Measurements from ENCODE around the gene C11orf86. TPM values are rescaled to one million over a fixed set of nuclear protein-coding genes. Genes with fewer than 3 reads are reported as not detected.

The C11orf86 gene
- total and polyA plus RNA-seq, 3 donors from 2014 or later = 0.25 TPM; not detected in 2

GRCh38 chr11:66950112-66950535 lies 25.0 kb upstream of the C11orf86 start:
- 66 to 73% methylated on average over 7 to 8 of the region's 8 CpGs for WGBS, 2 donors

DNA sequence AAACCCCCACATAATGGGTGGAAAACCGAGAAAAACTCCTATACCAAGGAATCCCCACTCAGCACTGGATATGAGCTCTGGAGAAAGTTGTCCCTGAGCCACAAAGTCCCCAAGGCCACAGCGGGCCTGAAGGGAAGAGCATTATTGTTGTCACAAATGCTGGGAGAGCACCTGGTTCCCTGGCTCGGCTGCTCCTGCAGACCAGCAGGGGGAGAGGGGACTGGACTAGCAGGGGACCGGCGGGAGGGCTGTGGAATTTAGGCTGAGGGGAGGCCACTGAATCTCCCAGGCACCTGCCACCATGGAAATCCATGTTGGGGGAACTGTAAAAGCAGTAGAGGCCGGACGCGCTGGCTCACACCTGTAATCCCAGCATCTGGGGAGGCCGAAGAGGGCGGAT lies 24.0 kb upstream of the C11orf86 start:
- TF ChIP-seq POLR2A (IDR thresholded peaks at IDR 0.05) (no peak), CTCF (IDR thresholded peaks at IDR 0.05) (no peak)
- intact Hi-C loops (cut with DNase I; ENCODE audit: low total_unique reads) = no loop called here
- no peaks in the 10 kb centered on the region for H3K36me3 ChIP-seq (ENCODE audit: low read depth, missing control alignments)
- H3K4me1 ChIP-seq = no peaks in the 10 kb centered on the region
- no peaks in the 10 kb centered on the region for H3K27me3 ChIP-seq
- H3K4me3 ChIP-seq = no peak overlapping the region
- 94% methylated on average over 10 of the region's 10 CpGs for WGBS, 2 donors
- no peak overlapping the region for H3K27ac ChIP-seq
- no peaks in the 10 kb centered on the region for H3K9me3 ChIP-seq
- no peak for DNase-seq

More at GRCh38 chr11:66950112-66950535, 25.0 kb upstream of the C11orf86 start:
- TF ChIP-seq CTCF (IDR thresholded peaks at IDR 0.05) (no peak), POLR2A (IDR thresholded peaks at IDR 0.05) (no peak)
- no peaks in the 10 kb centered on the region for H3K27me3 ChIP-seq
- no peak overlapping the region for H3K27ac ChIP-seq
- H3K9me3 ChIP-seq = no peaks in the 10 kb centered on the region
- H3K4me1 ChIP-seq = no peaks in the 10 kb centered on the region
- no peaks in the 10 kb centered on the region for H3K36me3 ChIP-seq (ENCODE audit: low read depth, missing control alignments)
- no peak for DNase-seq
- no peak overlapping the region for H3K4me3 ChIP-seq
- intact Hi-C loops (cut with DNase I; ENCODE audit: low total_unique reads) = no loop called here

- peaks cover 2% of the 10 kb centered on the region for H3K4me1 ChIP-seq
- no peak overlapping the region for H3K27ac ChIP-seq
- no peaks in the 10 kb centered on the region for H3K36me3 ChIP-seq (ENCODE audit: low read depth, missing control alignments)
- H3K4me3 ChIP-seq = no peak overlapping the region
- intact Hi-C loops (cut with DNase I; ENCODE audit: low total_unique reads) = no loop called here
- TF ChIP-seq POLR2A (IDR thresholded peaks at IDR 0.05) = no peak
- no peak for TF ChIP-seq CTCF (IDR thresholded peaks at IDR 0.05)
- H3K27me3 ChIP-seq = no peaks in the 10 kb centered on the region
- no peaks in the 10 kb centered on the region for H3K9me3 ChIP-seq
- DNase-seq = no peak
- WGBS, 2 donors = 70 to 77% methylated on average over 7 of the region's 7 CpGs
These were observed 23.2 kb upstream of the C11orf86 start for GRCh38 chr11:66951927-66952337.

DNA sequence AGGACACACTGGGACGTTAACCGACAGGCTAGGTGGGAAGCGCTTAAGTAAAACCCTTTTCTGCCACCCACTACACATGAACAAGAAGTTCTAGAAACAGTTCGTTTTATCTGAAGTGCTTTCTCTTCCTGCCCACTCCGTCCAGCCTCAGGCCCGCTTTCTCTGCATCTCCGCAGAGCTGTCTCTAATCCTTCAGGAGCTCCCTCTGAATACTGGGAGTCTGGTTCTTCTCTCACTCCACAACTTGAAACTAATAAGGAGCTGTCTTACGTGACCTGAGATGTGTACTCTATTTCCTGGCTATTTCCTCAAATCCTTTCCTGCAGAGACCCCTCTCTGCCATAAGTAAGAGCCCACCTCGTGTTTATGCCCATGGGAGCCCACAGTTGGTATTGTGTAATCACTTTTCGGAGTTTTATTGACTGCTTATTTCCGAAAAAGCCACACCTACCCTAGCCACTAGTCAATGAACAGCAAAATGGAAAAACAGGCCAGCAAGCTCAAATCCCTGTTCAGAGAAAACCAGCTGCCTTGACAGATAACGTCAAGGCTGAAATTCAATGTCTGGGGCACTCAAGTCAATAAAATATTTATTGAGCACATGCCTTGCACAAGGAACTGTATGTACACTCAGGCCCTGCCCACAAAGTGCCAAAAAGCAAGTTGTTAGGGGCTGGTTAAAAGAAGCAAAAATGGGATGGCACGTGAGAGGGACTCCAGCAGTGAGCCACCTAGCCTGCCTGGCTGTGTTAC lies 21.8 kb upstream of the C11orf86 start:
- Histone ChIP-seq H3K27me3 (no peaks in the 10 kb centered on the region), H3K4me3 (no peak overlapping the region), H3K9me3 (no peaks in the 10 kb centered on the region), H3K27ac (no peak overlapping the region), H3K4me1 (peaks cover 3% of the 10 kb centered on the region), H3K36me3 (ENCODE audit: low read depth, missing control alignments) (no peaks in the 10 kb centered on the region)
- no peak for DNase-seq
- no peak for TF ChIP-seq POLR2A (IDR thresholded peaks at IDR 0.05)
- no peak for TF ChIP-seq CTCF (IDR thresholded peaks at IDR 0.05)
- intact Hi-C loops (cut with DNase I; ENCODE audit: low total_unique reads) = no loop called here
- 87 to 90% methylated on average over 13 of the region's 13 CpGs for WGBS, 2 donors

Measured in testis (tissue), 3 donors.